Colonic mucosa (tissue), 4 donors: Measurements from ENCODE around the gene PPFIBP2. TPM values are rescaled to one million over a fixed set of nuclear protein-coding genes. Genes with fewer than 3 reads are reported as not detected.

ENCODE experiments used
- DNase-seq: peaks from one replicate; pipeline ENCODE4 v3.0.0-alpha.2; 2020
- H3K27ac ChIP-seq: fragments of 200-600 bp; one replicate; pipeline ENCODE4 v1.8.0; 2021
- H3K27me3 ChIP-seq: fragments of 200-600 bp; one replicate; pipeline ENCODE4 v1.8.0; 2021
- H3K36me3 ChIP-seq: fragments of 200-600 bp; one replicate; pipeline ENCODE4 v1.8.0; 2021
- H3K4me1 ChIP-seq: fragments of 200-600 bp; one replicate; pipeline ENCODE4 v1.8.0; 2021; ENCODE audit warnings: mild to moderate bottlenecking
- H3K4me3 ChIP-seq: fragments of 200-600 bp; one replicate; pipeline ENCODE4 v1.8.0; 2021
- H3K9ac ChIP-seq, 2 donors: one replicate each; pipeline ENCODE4 v1.7.0; 2013; ENCODE audit warnings: control low read depth in 2 of 2, low read depth in 2 of 2, low read length in 2 of 2
- H3K9me3 ChIP-seq: fragments of 200-600 bp; one replicate; pipeline ENCODE4 v1.8.0; 2021
- intact Hi-C: fragments of 100-400 bp; cut with DNase I; formaldehyde crosslinking; loops from one replicate; pipeline ENCODE4 v1.14.1; 2022
- total RNA-seq, 2 donors: library from RNA; stranded (reverse); fragmentation: NEBNext Ultra II Directional in 1 of 2; extraction: Animal tissue kit (Norgen Biotek cat#: 25700) in 1 of 2; gene quantifications; one replicate each; pipeline ENCODE4 v1.2.1, GENCODE V29; 2021
- TF ChIP-seq, protein P1 (sequence below): fragments of 200-600 bp; IDR thresholded peaks from one replicate; pipeline ENCODE4 v1.8.0; 2022; ENCODE audit warnings: antibody characterized with exemption, mild to moderate bottlenecking
- donor health status: healthy.
- donor health status: DM: no; HTN: no; CAD: no.
- donor health status: DM: no; HTN: no; CAD: no.

The PPFIBP2 gene
- total RNA-seq, 2 donors from 2014 or later, result 54.0 to 67.9 TPM

GRCh38 chr11:7546324-7546791 is 32.6 kb downstream of the PPFIBP2 start:
- intact Hi-C loops, result no loop called here
- TF ChIP-seq, protein P1, sequence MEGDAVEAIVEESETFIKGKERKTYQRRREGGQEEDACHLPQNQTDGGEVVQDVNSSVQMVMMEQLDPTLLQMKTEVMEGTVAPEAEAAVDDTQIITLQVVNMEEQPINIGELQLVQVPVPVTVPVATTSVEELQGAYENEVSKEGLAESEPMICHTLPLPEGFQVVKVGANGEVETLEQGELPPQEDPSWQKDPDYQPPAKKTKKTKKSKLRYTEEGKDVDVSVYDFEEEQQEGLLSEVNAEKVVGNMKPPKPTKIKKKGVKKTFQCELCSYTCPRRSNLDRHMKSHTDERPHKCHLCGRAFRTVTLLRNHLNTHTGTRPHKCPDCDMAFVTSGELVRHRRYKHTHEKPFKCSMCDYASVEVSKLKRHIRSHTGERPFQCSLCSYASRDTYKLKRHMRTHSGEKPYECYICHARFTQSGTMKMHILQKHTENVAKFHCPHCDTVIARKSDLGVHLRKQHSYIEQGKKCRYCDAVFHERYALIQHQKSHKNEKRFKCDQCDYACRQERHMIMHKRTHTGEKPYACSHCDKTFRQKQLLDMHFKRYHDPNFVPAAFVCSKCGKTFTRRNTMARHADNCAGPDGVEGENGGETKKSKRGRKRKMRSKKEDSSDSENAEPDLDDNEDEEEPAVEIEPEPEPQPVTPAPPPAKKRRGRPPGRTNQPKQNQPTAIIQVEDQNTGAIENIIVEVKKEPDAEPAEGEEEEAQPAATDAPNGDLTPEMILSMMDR, result no peak

DNA sequence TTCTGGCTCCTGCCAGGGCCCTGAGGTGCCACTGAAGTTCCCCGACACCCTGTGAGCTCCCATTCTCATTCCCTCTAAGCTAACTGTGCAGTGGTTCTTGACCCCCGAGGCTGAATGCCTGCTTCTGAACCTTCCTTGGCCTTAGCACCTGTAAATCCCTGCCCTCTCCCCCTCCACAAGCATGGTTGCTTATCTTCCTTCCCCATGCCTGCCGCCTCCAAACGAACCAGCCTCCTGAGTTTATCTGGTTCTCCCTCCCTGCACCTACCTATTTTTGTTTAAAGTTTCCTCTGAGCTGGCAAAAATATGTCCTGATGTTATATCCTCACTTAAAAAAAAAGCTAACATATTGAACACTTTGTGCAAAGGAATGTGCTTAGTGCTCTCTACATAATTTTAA is 33.9 kb downstream of the PPFIBP2 start:
- intact Hi-C loops, result no loop called here
- Histone ChIP-seq H3K9ac (no peak overlapping the region), H3K4me3 (no peak overlapping the region), H3K27ac (no peak overlapping the region), H3K4me1 (no peaks in the 10 kb centered on the region), H3K9me3 (no peaks in the 10 kb centered on the region), H3K27me3 (no peaks in the 10 kb centered on the region), H3K36me3 (no peaks in the 10 kb centered on the region)
- no peak for DNase-seq
- TF ChIP-seq, protein P1, result no peak

More at GRCh38 chr11:7546324-7546791, 32.6 kb downstream of the PPFIBP2 start:
- H3K27ac ChIP-seq, result no peak overlapping the region
- H3K9ac ChIP-seq, result no peak overlapping the region
- no peak for DNase-seq
- H3K27me3 ChIP-seq, result no peaks in the 10 kb centered on the region
- H3K36me3 ChIP-seq, result no peaks in the 10 kb centered on the region
- H3K4me3 ChIP-seq, result no peak overlapping the region
- no peaks in the 10 kb centered on the region for H3K4me1 ChIP-seq
- no peaks in the 10 kb centered on the region for H3K9me3 ChIP-seq

DNA sequence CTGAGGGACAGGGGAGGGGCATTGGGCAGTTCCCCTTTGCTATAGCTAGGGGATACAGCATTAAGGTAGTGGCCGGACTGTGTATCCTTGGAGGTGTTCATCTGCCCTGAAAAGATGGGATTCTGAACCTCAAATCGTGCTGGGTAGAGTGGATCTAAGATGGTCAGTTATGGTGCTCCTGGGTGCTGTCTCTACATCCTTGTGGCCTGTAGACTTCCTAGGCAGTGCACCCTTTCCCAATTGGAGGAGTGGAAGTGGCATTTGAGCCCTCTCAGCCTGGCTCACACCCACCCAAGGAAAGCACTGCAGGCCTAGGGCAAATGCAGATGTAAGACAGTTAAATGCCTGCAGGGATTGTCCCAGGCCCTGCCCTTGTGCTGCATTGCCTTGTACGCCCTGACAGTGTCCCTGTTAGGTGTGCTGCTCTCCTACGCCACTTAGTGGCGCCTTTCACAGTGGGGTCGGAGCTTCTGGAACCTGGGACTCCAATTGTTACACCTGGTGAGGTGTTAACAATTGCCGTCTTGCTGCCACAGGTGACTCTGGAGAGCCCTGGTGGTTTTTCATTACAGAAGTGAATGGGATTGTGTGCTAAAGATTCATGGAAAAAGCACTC is 35.0 kb downstream of the PPFIBP2 start:
- TF ChIP-seq, protein P1, result peak; percentile 52
- H3K4me3 ChIP-seq, result no peak overlapping the region
- no peaks in the 10 kb centered on the region for H3K9me3 ChIP-seq
- peak; percentile 63 for DNase-seq
- no peak overlapping the region for H3K9ac ChIP-seq
- H3K36me3 ChIP-seq, result no peaks in the 10 kb centered on the region
- intact Hi-C loops, result no loop called here
- H3K4me1 ChIP-seq, result no peaks in the 10 kb centered on the region
- H3K27me3 ChIP-seq, result no peaks in the 10 kb centered on the region
- no peak overlapping the region for H3K27ac ChIP-seq

GRCh38 chr11:7549681-7550080 is 35.9 kb downstream of the PPFIBP2 start:
- no peaks in the 10 kb centered on the region for H3K36me3 ChIP-seq
- no peaks in the 10 kb centered on the region for H3K9me3 ChIP-seq
- no peak overlapping the region for H3K4me3 ChIP-seq
- H3K4me1 ChIP-seq, result no peaks in the 10 kb centered on the region
- no peak overlapping the region for H3K27ac ChIP-seq
- H3K9ac ChIP-seq, result no peak overlapping the region
- TF ChIP-seq, protein P1, result no peak
- no peaks in the 10 kb centered on the region for H3K27me3 ChIP-seq
- DNase-seq, result no peak
- intact Hi-C loops, result no loop called here

GRCh38 chr11:7551571-7551970 is 37.8 kb downstream of the PPFIBP2 start:
- no peaks in the 10 kb centered on the region for H3K4me1 ChIP-seq
- intact Hi-C loops, result no loop called here
- H3K36me3 ChIP-seq, result no peaks in the 10 kb centered on the region
- no peak overlapping the region for H3K4me3 ChIP-seq
- H3K27me3 ChIP-seq, result no peaks in the 10 kb centered on the region
- H3K27ac ChIP-seq, result no peak overlapping the region
- TF ChIP-seq, protein P1, result no peak
- no peaks in the 10 kb centered on the region for H3K9me3 ChIP-seq
- no peak overlapping the region for H3K9ac ChIP-seq
- DNase-seq, result no peak
